Measurements from ENCODE around the gene AKNA. TPM values are rescaled to one million over a fixed set of nuclear protein-coding genes. Genes with fewer than 3 reads are reported as not detected.

Gene AKNA
- total and polyA plus RNA-seq, 2 experiments from 2014 or later: 6.6 to 13.8 TPM

DNA sequence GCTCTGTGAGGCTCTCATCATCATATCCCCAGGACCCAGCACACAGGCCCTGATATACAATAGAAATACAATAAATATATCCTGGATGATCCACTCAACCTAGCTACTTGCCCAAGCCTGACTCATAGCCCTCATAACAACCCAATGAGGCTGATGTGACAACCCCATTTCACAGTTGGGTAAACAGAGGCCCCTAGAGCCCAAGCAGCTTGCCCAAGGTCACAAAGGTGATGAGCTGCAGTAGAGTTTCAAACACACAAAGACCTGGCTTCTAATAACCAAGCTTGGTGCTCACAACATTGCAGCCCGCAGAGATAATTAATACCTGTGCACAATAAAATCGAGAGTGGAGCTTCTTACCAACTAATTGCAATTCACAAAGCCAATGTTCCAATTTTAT lies 3.2 kb upstream of the AKNA start:
- H3K27ac ChIP-seq: no peak overlapping the region
- no peak overlapping the region for H3K4me3 ChIP-seq
- TF ChIP-seq EZH2phosphoT487 (IDR thresholded peaks at IDR 0.05; ENCODE audit: low read depth, severe bottlenecking, unreplicated experiment) (no peak), EZH2 (IDR thresholded peaks at IDR 0.05; ENCODE audit: borderline replicate concordance) (no peak)
- TF ChIP-seq, protein P1, sequence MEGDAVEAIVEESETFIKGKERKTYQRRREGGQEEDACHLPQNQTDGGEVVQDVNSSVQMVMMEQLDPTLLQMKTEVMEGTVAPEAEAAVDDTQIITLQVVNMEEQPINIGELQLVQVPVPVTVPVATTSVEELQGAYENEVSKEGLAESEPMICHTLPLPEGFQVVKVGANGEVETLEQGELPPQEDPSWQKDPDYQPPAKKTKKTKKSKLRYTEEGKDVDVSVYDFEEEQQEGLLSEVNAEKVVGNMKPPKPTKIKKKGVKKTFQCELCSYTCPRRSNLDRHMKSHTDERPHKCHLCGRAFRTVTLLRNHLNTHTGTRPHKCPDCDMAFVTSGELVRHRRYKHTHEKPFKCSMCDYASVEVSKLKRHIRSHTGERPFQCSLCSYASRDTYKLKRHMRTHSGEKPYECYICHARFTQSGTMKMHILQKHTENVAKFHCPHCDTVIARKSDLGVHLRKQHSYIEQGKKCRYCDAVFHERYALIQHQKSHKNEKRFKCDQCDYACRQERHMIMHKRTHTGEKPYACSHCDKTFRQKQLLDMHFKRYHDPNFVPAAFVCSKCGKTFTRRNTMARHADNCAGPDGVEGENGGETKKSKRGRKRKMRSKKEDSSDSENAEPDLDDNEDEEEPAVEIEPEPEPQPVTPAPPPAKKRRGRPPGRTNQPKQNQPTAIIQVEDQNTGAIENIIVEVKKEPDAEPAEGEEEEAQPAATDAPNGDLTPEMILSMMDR (IDR thresholded peaks at IDR 0.05; ENCODE audit: poor library complexity): no peak
- 93% methylated on average over 2 of the region's 2 CpGs for WGBS (ENCODE audit: low lambda C conversion rate, missing lambda C conversion rate)
- no peaks in the 10 kb centered on the region for H3K9me2 ChIP-seq (replicated peaks; ENCODE audit: insufficient read depth)
- no peaks in the 10 kb centered on the region for H3K27me3 ChIP-seq
- H2AFZ ChIP-seq: no peak overlapping the region
- no peak for DNase-seq (ENCODE audit: low spot score)
- H3K79me2 ChIP-seq: peaks cover 53% of the 10 kb centered on the region
- no peaks in the 10 kb centered on the region for H3K36me3 ChIP-seq (replicated peaks; ENCODE audit: insufficient read depth, low read depth)
- H3K9me3 ChIP-seq (ENCODE audit: low read depth): no peaks in the 10 kb centered on the region
- no peak overlapping the region for H3K4me2 ChIP-seq
- H4K20me1 ChIP-seq (ENCODE audit: insufficient read depth, poor library complexity, severe bottlenecking): peaks cover 4% of the 10 kb centered on the region
- H3K4me1 ChIP-seq (ENCODE audit: insufficient read depth): peaks cover 57% of the 10 kb centered on the region

DNA sequence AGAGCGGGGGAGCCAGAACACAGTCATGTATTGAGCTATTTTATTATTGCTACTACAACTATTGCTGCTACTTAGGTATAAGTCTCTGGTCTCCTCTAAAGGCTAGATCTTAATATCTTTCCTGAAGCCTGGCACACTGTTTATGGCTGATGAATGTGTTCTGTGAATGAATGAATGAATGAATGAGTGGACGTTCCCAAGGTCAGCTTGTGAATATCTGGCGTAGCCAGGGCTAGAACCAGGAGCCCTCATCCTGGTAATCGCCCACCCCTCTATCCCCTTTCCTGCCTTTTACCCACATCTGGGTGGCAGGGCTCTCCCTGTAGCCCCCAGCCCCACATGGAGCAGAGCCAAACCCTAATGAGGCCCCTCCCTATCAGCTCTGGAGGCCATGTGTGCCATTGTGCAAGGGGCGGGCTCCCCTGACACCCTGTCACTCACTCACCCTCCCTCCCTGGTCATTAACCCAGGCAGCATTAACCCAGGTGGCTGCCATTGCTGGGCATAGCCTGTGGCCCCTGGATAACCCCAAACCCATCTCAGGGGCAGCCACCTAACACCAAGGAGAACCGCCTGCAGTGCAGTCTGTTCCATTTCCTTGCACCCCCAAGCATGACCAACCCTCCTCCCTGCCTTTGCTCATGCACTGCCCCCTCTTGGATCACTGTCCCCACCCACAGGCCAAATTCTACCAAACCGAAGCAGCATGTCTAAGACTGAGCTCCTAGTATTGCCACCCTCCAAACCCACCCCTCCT lies 2.0 kb upstream of the AKNA start:
- TF ChIP-seq EZH2 (IDR thresholded peaks at IDR 0.05; ENCODE audit: borderline replicate concordance): no peak
- TF ChIP-seq, protein P1 (IDR thresholded peaks at IDR 0.05; ENCODE audit: poor library complexity): no peak
- TF ChIP-seq EZH2phosphoT487 (IDR thresholded peaks at IDR 0.05; ENCODE audit: low read depth, severe bottlenecking, unreplicated experiment): no peak
- peaks cover 61% of the 10 kb centered on the region for H3K4me1 ChIP-seq (ENCODE audit: insufficient read depth)
- H3K36me3 ChIP-seq (replicated peaks; ENCODE audit: insufficient read depth, low read depth): no peaks in the 10 kb centered on the region
- no peaks in the 10 kb centered on the region for H3K9me3 ChIP-seq (ENCODE audit: low read depth)
- DNase-seq (ENCODE audit: low spot score): no peak
- no peak overlapping the region for H2AFZ ChIP-seq
- 90% methylated on average over 7 of the region's 7 CpGs for WGBS (ENCODE audit: low lambda C conversion rate, missing lambda C conversion rate)
- H3K79me2 ChIP-seq: peaks cover 62% of the 10 kb centered on the region
- H3K4me2 ChIP-seq: no peak overlapping the region
- no peaks in the 10 kb centered on the region for H3K9me2 ChIP-seq (replicated peaks; ENCODE audit: insufficient read depth)
- H3K4me3 ChIP-seq: no peak overlapping the region
- H4K20me1 ChIP-seq (ENCODE audit: insufficient read depth, poor library complexity, severe bottlenecking): peaks cover 10% of the 10 kb centered on the region
- no peaks in the 10 kb centered on the region for H3K27me3 ChIP-seq
- H3K27ac ChIP-seq: no peak overlapping the region

DNA sequence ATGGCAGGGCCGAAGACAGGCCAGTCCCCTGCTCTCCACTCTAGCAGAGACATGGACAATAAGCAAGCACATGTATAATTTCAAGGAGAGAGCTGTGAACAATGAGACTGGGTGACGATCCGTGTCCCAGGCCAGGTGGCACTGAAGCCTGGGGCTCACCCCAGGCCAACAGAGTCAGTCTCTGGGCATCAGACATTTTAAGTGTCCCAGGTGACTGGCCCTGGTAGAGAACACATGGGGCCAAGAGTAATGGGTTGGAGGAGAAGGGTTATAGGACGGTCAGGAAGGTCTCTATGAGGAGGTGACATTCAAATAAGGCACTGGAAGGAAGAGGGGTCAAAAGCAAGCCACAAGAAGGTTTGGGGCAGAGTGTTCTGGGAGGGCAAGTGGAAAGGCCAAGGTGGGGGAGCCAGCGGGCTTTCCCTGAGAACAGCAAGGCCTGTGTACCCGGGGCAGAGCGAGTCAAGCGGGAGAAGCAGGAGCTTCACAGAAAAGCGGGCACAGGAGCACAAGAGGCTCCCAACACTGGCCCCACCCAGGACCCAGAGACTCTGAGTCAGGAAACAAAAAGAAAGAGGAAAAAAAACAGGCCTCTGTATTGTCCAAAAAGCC lies 1.1 kb upstream of the AKNA start:
- Histone ChIP-seq H2AFZ (no peak overlapping the region), H3K9me2 (replicated peaks; ENCODE audit: insufficient read depth) (no peaks in the 10 kb centered on the region), H3K4me3 (no peak overlapping the region), H4K20me1 (ENCODE audit: insufficient read depth, poor library complexity, severe bottlenecking) (peaks cover 17% of the 10 kb centered on the region), H3K27ac (peak overlapping the region; percentile 92), H3K9me3 (ENCODE audit: low read depth) (no peaks in the 10 kb centered on the region), H3K4me2 (peak overlapping the region; percentile 94), H3K27me3 (no peaks in the 10 kb centered on the region), H3K79me2 (peaks cover 67% of the 10 kb centered on the region), H3K36me3 (replicated peaks; ENCODE audit: insufficient read depth, low read depth) (no peaks in the 10 kb centered on the region), H3K4me1 (ENCODE audit: insufficient read depth) (peaks cover 58% of the 10 kb centered on the region)
- no peak for DNase-seq (ENCODE audit: low spot score)
- WGBS (ENCODE audit: low lambda C conversion rate, missing lambda C conversion rate): 94% methylated on average over 9 of the region's 9 CpGs
- TF ChIP-seq EZH2 (IDR thresholded peaks at IDR 0.05; ENCODE audit: borderline replicate concordance): no peak
- TF ChIP-seq EZH2phosphoT487 (IDR thresholded peaks at IDR 0.05; ENCODE audit: low read depth, severe bottlenecking, unreplicated experiment): no peak
- TF ChIP-seq, protein P1 (IDR thresholded peaks at IDR 0.05; ENCODE audit: poor library complexity): no peak

Measured in hepatocyte (in vitro differentiated cells).